ENCODE results near the gene LYRM7.

DNA sequence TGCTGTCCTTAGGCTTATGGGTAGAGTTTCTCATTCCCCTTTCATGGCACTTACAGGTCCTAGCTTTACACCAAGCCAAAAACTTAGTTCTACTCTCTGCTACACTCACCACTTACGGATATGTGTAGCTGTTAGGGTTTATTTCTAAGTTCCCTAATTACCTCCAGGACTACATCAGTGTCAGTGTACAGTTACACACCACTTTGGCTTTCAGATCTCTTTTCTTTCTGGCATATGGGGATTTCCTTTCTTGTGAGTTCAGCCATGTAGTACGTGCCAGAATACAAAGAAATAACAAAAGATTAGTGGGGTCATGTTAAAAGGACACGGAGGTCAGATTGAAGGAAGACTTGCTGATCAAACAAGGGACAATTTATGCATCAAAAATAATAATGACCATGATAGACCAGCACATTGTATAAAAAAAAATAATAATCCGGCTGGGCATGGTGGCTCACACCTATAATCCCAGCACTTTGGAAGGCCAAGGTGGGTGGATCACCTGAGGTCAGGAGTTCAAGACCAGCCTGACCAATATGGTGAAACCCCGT, 41.8 kb downstream of the LYRM7 start:
- TF ChIP-seq, protein P1, sequence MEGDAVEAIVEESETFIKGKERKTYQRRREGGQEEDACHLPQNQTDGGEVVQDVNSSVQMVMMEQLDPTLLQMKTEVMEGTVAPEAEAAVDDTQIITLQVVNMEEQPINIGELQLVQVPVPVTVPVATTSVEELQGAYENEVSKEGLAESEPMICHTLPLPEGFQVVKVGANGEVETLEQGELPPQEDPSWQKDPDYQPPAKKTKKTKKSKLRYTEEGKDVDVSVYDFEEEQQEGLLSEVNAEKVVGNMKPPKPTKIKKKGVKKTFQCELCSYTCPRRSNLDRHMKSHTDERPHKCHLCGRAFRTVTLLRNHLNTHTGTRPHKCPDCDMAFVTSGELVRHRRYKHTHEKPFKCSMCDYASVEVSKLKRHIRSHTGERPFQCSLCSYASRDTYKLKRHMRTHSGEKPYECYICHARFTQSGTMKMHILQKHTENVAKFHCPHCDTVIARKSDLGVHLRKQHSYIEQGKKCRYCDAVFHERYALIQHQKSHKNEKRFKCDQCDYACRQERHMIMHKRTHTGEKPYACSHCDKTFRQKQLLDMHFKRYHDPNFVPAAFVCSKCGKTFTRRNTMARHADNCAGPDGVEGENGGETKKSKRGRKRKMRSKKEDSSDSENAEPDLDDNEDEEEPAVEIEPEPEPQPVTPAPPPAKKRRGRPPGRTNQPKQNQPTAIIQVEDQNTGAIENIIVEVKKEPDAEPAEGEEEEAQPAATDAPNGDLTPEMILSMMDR (IDR thresholded peaks at IDR 0.05), result no peak
- TF ChIP-seq POLR2A (IDR thresholded peaks at IDR 0.05), result no peak

Measured in Peyer's patch (tissue), 4 donors.